ENCODE results near the gene SHANK2.

DNA sequence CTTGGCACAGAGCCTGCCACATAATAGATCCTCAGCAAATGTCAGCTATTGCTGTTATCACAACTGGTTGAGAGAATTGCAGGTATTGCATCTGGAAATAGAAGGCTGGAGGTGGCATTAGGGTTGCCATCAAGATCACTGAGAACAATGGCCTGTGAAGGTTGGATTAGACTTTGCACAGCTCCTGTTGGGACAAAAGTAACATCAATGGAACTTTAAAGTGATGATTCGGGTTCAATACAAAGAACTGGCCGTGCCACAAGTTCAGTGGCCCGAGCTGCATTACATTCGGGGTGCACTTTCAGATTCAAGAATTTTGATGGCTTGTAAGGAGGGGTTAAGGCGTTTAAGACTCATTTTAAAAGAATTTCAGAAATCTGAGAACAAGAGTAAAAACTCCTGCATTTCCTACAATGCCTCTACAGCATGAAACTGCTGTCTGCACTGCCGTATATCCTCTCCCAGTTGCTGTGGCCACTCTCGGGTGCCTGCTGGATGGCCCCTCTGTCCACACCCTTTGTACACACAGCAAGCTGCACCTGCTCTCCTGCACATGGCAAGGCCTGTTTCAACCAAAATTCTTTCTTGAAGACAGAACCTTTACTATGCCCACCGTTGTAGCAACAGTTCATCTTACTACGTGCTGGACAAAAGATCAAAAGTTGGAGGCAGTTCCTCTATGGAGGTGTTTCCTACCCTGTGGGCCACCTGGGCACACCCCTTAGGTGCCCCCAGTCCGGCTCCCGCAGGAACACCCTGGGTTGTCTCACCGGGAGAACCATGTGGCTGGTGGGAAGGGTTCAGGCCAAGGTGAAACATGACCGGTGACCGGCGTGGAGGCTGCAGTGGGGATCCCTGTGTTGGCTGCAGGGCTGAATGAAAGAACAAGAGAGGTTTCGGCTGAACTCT is 17.5 kb upstream of the SHANK2 start:
- TF ChIP-seq, protein P1, sequence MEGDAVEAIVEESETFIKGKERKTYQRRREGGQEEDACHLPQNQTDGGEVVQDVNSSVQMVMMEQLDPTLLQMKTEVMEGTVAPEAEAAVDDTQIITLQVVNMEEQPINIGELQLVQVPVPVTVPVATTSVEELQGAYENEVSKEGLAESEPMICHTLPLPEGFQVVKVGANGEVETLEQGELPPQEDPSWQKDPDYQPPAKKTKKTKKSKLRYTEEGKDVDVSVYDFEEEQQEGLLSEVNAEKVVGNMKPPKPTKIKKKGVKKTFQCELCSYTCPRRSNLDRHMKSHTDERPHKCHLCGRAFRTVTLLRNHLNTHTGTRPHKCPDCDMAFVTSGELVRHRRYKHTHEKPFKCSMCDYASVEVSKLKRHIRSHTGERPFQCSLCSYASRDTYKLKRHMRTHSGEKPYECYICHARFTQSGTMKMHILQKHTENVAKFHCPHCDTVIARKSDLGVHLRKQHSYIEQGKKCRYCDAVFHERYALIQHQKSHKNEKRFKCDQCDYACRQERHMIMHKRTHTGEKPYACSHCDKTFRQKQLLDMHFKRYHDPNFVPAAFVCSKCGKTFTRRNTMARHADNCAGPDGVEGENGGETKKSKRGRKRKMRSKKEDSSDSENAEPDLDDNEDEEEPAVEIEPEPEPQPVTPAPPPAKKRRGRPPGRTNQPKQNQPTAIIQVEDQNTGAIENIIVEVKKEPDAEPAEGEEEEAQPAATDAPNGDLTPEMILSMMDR (IDR thresholded peaks at IDR 0.05; ENCODE audit: borderline replicate concordance, extremely low read depth, low read length, poor library complexity, severe bottlenecking), result no peak
- TF ChIP-seq EZH2 (IDR thresholded peaks at IDR 0.05; ENCODE audit: borderline replicate concordance, low read depth, low read length, severe bottlenecking), result no peak

Measured in DND-41 (cell line).